ENCODE data around the gene RGS10. TPM values are rescaled to one million over a fixed set of nuclear protein-coding genes. Genes with fewer than 3 reads are reported as not detected.

The RGS10 gene
- total RNA-seq, 1 experiment from 2014 or later: 46.0 TPM

DNA sequence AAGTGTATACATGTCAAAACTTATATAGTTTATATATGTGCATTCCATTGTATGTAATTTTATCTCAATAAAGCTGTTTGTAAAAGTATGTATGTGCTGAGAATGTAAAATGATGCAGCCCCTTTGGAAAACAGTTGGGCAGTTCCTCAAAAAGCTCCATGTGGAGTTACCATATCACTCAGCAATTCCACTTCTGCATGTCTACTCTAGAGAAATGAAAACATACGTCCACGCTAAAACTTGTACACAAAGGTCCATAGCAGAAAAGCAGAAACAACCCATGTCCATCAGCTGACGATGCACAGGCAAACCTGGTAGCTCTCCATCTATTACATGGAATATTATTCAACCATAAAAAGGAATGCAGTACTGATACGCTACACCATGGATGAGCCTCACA, 8.3 kb upstream of the RGS10 start:
- intact Hi-C loops (cut with micrococcal nuclease; ENCODE audit: unreplicated experiment): no loop called here
- Histone ChIP-seq H3K9me3 (ENCODE audit: insufficient read depth, low read depth) (no peaks in the 10 kb centered on the region), H3K36me3 (ENCODE audit: low read depth) (no peaks in the 10 kb centered on the region), H3K27ac (no peak overlapping the region), H3K79me2 (ENCODE audit: low read depth) (no peaks in the 10 kb centered on the region), H3K27me3 (ENCODE audit: insufficient read depth, low read depth) (no peaks in the 10 kb centered on the region), H2AFZ (no peak overlapping the region), H3F3A (ENCODE audit: insufficient read depth, low read depth) (no peaks in the 10 kb centered on the region), H4K20me1 (ENCODE audit: insufficient read depth) (no peaks in the 10 kb centered on the region), H3K4me2 (no peak overlapping the region), H3K9me2 (ENCODE audit: insufficient read depth) (no peaks in the 10 kb centered on the region), H3K4me3 (no peak overlapping the region), H3K4me1 (replicated peaks; ENCODE audit: insufficient read depth) (no peaks in the 10 kb centered on the region)
- no peak for TF ChIP-seq EZH2 (IDR thresholded peaks at IDR 0.05; ENCODE audit: low read depth)
- TF ChIP-seq, protein P1, sequence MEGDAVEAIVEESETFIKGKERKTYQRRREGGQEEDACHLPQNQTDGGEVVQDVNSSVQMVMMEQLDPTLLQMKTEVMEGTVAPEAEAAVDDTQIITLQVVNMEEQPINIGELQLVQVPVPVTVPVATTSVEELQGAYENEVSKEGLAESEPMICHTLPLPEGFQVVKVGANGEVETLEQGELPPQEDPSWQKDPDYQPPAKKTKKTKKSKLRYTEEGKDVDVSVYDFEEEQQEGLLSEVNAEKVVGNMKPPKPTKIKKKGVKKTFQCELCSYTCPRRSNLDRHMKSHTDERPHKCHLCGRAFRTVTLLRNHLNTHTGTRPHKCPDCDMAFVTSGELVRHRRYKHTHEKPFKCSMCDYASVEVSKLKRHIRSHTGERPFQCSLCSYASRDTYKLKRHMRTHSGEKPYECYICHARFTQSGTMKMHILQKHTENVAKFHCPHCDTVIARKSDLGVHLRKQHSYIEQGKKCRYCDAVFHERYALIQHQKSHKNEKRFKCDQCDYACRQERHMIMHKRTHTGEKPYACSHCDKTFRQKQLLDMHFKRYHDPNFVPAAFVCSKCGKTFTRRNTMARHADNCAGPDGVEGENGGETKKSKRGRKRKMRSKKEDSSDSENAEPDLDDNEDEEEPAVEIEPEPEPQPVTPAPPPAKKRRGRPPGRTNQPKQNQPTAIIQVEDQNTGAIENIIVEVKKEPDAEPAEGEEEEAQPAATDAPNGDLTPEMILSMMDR (conservative IDR thresholded peaks at IDR 0.05): no peak
- DNase-seq: no peak
- BruUV-seq (replicated peaks): no TSS peak
- POLR2A ChIA-PET (ENCODE audit: unreplicated experiment): no interaction called here
- CTCF ChIA-PET: no interaction called here

DNA sequence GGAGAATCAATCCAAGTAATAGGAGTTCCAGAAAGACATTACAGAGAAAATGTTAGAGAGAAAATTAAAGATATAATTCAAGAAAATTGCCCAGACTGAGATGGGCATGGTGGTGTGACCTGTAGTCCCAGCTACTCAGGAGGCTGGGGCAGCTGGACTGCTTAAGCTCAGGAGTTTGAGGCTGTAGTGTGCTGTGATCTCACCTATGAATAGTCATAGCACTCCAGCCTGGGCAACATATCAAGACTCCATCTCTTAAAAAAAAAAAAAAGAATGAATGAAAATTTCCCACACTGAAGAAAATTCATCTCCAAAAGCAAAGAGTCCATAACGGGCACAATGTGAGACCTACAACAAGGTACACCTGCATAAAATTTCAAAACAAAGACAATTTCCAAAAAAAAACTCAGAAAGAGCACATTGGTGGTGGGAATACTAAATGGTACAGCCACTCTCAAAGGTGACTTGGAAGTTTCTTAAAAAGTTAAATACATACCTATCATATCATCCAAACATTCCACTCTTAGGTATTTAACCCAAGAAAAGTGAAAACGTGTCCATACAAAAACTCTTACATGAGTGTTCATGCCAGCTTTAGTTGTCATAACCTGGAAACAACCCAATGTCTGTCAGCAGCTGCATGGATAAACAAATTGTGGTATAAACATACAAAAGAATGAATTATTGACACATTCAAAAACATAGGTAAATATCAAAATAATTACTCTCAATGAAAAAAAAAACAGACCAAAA, 6.9 kb upstream of the RGS10 start:
- TF ChIP-seq EZH2 (IDR thresholded peaks at IDR 0.05; ENCODE audit: low read depth): no peak
- TF ChIP-seq, protein P1 (conservative IDR thresholded peaks at IDR 0.05): no peak
- CTCF ChIA-PET: no interaction called here
- Histone ChIP-seq H2AFZ (no peak overlapping the region), H3K79me2 (ENCODE audit: low read depth) (no peaks in the 10 kb centered on the region), H3K9me2 (ENCODE audit: insufficient read depth) (no peaks in the 10 kb centered on the region), H3K36me3 (ENCODE audit: low read depth) (no peaks in the 10 kb centered on the region), H3F3A (ENCODE audit: insufficient read depth, low read depth) (no peaks in the 10 kb centered on the region), H3K4me1 (replicated peaks; ENCODE audit: insufficient read depth) (no peaks in the 10 kb centered on the region), H3K27me3 (ENCODE audit: insufficient read depth, low read depth) (no peaks in the 10 kb centered on the region), H3K9me3 (ENCODE audit: insufficient read depth, low read depth) (no peaks in the 10 kb centered on the region), H3K4me3 (no peak overlapping the region), H3K27ac (no peak overlapping the region), H4K20me1 (ENCODE audit: insufficient read depth) (no peaks in the 10 kb centered on the region), H3K4me2 (no peak overlapping the region)
- no TSS peak for BruUV-seq (replicated peaks)
- intact Hi-C loops (cut with micrococcal nuclease; ENCODE audit: unreplicated experiment): no loop called here
- POLR2A ChIA-PET (ENCODE audit: unreplicated experiment): no interaction called here
- no peak for DNase-seq

DNA sequence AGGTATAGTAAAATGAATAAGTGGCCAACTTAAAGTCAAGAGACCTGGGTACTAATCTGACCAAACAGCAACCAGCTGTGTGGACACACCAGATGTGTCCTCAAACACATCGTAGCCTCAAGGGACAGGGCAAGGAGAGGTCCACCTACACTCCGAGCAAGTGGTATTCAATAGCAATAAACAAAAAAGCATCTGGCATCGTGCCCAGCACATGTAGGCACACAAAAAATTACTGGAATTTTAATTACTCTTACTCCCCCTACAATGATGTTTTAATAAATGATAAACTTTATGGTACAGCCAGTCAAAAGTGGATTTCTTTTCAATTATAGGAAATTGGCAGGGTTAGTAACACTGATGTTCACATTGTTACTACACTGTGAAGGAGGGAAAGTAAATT, 3.5 kb upstream of the RGS10 start:
- Histone ChIP-seq H3K4me3 (no peak overlapping the region), H3K9me2 (ENCODE audit: insufficient read depth) (no peaks in the 10 kb centered on the region), H3K27ac (no peak overlapping the region), H3K36me3 (ENCODE audit: low read depth) (no peaks in the 10 kb centered on the region), H3K4me2 (no peak overlapping the region), H2AFZ (no peak overlapping the region), H3K27me3 (ENCODE audit: insufficient read depth, low read depth) (no peaks in the 10 kb centered on the region), H4K20me1 (ENCODE audit: insufficient read depth) (no peaks in the 10 kb centered on the region), H3F3A (ENCODE audit: insufficient read depth, low read depth) (no peaks in the 10 kb centered on the region), H3K9me3 (ENCODE audit: insufficient read depth, low read depth) (no peaks in the 10 kb centered on the region), H3K4me1 (replicated peaks; ENCODE audit: insufficient read depth) (peaks cover 5% of the 10 kb centered on the region), H3K79me2 (ENCODE audit: low read depth) (peaks cover 10% of the 10 kb centered on the region)
- intact Hi-C loops (cut with micrococcal nuclease; ENCODE audit: unreplicated experiment): no loop called here
- no peak for DNase-seq
- CTCF ChIA-PET: no interaction called here
- no TSS peak for BruUV-seq (replicated peaks)
- POLR2A ChIA-PET (ENCODE audit: unreplicated experiment): interaction anchor here (0.6 kb wide), 1 partner anchor 44 kb away, joined by 3 read pairs; no protein-coding TSS in a partner anchor
- no peak for TF ChIP-seq EZH2 (IDR thresholded peaks at IDR 0.05; ENCODE audit: low read depth)
- TF ChIP-seq, protein P1 (conservative IDR thresholded peaks at IDR 0.05): no peak
